IMR-90 (cell line): Measurements from ENCODE around the gene KRTAP12-3.
"Not testable (repeated sequence)": the region's sequence is repeated elsewhere in the genome, so short reads cannot be mapped to it uniquely, and the experiment has no call there.

Source experiments
- RAD21 ChIP-seq: IDR thresholded peaks from 2 replicates; pipeline ENCODE4 v1.6.1; 2012; ENCODE audit warnings: low read length, improper control_type of control experiment
- TF ChIP-seq, protein P1 (sequence below): conservative IDR thresholded peaks from 2 replicates; pipeline ENCODE4 v1.5.1; 2012; ENCODE audit warnings: mild to moderate bottlenecking, low read depth, low read length, improper control_type of control experiment

DNA sequence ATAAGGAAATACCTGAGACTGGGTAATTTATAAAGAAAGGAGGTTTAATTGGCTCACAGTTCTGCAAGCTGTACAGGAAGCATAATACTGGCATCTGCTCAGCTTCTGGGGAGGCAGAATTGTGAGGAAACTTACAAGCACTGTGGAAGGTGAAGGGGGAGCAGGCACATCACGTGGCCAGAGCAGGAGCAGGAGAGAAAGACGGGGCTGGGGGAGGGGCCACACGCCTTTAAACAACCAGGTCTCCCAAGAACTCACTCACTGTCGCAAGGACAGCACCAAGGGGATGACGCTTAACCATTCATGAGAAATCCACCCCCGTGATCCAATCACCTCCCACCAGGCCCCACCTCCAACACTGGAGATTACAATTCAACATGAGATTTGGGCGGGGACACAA lies 3.8 kb downstream of the KRTAP12-3 start:
- TF ChIP-seq, protein P1, sequence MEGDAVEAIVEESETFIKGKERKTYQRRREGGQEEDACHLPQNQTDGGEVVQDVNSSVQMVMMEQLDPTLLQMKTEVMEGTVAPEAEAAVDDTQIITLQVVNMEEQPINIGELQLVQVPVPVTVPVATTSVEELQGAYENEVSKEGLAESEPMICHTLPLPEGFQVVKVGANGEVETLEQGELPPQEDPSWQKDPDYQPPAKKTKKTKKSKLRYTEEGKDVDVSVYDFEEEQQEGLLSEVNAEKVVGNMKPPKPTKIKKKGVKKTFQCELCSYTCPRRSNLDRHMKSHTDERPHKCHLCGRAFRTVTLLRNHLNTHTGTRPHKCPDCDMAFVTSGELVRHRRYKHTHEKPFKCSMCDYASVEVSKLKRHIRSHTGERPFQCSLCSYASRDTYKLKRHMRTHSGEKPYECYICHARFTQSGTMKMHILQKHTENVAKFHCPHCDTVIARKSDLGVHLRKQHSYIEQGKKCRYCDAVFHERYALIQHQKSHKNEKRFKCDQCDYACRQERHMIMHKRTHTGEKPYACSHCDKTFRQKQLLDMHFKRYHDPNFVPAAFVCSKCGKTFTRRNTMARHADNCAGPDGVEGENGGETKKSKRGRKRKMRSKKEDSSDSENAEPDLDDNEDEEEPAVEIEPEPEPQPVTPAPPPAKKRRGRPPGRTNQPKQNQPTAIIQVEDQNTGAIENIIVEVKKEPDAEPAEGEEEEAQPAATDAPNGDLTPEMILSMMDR = not testable (repeated sequence)
- TF ChIP-seq RAD21 = not testable (repeated sequence)
